ENCODE measurements around the gene ENOSF1.

DNA sequence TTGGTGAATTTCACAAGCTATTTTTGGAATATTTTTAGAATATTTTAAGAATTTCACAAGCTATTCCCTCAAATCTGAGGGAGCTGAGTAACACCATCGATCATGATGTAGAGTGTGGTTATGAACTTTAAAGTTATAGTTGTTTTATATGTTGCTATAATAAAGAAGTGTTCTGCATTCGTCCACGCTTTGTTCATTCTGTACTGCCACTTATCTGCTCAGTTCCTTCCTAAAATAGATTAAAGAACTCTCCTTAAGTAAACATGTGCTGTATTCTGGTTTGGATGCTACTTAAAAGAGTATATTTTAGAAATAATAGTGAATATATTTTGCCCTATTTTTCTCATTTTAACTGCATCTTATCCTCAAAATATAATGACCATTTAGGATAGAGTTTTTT lies 39.1 kb downstream of the ENOSF1 start:
- TF ChIP-seq, protein P1, sequence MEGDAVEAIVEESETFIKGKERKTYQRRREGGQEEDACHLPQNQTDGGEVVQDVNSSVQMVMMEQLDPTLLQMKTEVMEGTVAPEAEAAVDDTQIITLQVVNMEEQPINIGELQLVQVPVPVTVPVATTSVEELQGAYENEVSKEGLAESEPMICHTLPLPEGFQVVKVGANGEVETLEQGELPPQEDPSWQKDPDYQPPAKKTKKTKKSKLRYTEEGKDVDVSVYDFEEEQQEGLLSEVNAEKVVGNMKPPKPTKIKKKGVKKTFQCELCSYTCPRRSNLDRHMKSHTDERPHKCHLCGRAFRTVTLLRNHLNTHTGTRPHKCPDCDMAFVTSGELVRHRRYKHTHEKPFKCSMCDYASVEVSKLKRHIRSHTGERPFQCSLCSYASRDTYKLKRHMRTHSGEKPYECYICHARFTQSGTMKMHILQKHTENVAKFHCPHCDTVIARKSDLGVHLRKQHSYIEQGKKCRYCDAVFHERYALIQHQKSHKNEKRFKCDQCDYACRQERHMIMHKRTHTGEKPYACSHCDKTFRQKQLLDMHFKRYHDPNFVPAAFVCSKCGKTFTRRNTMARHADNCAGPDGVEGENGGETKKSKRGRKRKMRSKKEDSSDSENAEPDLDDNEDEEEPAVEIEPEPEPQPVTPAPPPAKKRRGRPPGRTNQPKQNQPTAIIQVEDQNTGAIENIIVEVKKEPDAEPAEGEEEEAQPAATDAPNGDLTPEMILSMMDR (IDR thresholded peaks at IDR 0.05): no peak
- TF ChIP-seq POLR2A (IDR thresholded peaks at IDR 0.05): no peak

All from Peyer's patch (tissue), 4 donors.